Measurements from ENCODE around the gene PIN1.

- no peak for TF ChIP-seq RBBP5 (IDR thresholded peaks at IDR 0.05; ENCODE audit: borderline replicate concordance, low read depth, low read length)
- no peak for TF ChIP-seq CTCF (IDR thresholded peaks at IDR 0.05; ENCODE audit: control extremely low read depth in 1 of 3, insufficient read depth in 1 of 3, low read depth in 1 of 3, low read length in 3 of 3)
- no peak for TF ChIP-seq MAX (IDR thresholded peaks at IDR 0.05)
- TF ChIP-seq YY1 (IDR thresholded peaks at IDR 0.05; ENCODE audit: low read depth, low read length): no peak
- no peak for TF ChIP-seq ATF2 (IDR thresholded peaks at IDR 0.05; ENCODE audit: low read length)
- TF ChIP-seq ZNF274 (IDR thresholded peaks at IDR 0.05; ENCODE audit: borderline replicate concordance, extremely low read depth, low read length): no peak
- TF ChIP-seq POLR2A (IDR thresholded peaks at IDR 0.05; ENCODE audit: control extremely low read depth in 1 of 2, low read depth in 2 of 2, low read length in 2 of 2): no peak
- TF ChIP-seq SP1 (IDR thresholded peaks at IDR 0.05; ENCODE audit: low read depth, low read length): no peak
- no peak for TF ChIP-seq SRF (IDR thresholded peaks at IDR 0.05; ENCODE audit: low read depth, low read length)
- no peak for TF ChIP-seq EZH2 (IDR thresholded peaks at IDR 0.05; ENCODE audit: low read depth, low read length, severe bottlenecking)
- TF ChIP-seq FOSL1 (IDR thresholded peaks at IDR 0.05; ENCODE audit: insufficient read depth, low read depth, low read length): no peak
- TF ChIP-seq POLR2AphosphoS5 (IDR thresholded peaks at IDR 0.05; ENCODE audit: low read depth, low read length): no peak
- TF ChIP-seq TAF1 (IDR thresholded peaks at IDR 0.05; ENCODE audit: low read depth, low read length): no peak
- TF ChIP-seq GABPA (IDR thresholded peaks at IDR 0.05; ENCODE audit: borderline replicate concordance, insufficient read depth, low read length): no peak
These were observed 37.6 kb downstream of the PIN1 start for GRCh38 chr19:9872618-9873242.
